GM13977 (cell line): Measurements from ENCODE around the gene PRKD1.
"Not testable (repeated sequence)": the region's sequence is repeated elsewhere in the genome, so short reads cannot be mapped to it uniquely, and the experiment has no call there.

Source experiments
- DNase-seq: peaks from one replicate; pipeline ENCODE4 v3.0.0; 2012; ENCODE audit warnings: low spot score
- in situ Hi-C: fragments of 300-500 bp; cut with MboI; formaldehyde crosslinking; loops from one replicate; pipeline ENCODE4 v1.12.0; 2022; ENCODE audit warnings: low sequenced_read_pairs, low pct_unique_long_range_greater_than_20kb, mixed read lengths, inconsistent platforms; ENCODE audit not compliant: unreplicated experiment
- TF ChIP-seq, protein P1 (sequence below): IDR thresholded peaks from 2 replicates; pipeline ENCODE4 v1.5.1; 2012; ENCODE audit warnings: mild to moderate bottlenecking, control low read depth; ENCODE audit not compliant: insufficient read depth; ENCODE audit errors: extremely low read depth, missing control alignments

The PRKD1 gene

DNA sequence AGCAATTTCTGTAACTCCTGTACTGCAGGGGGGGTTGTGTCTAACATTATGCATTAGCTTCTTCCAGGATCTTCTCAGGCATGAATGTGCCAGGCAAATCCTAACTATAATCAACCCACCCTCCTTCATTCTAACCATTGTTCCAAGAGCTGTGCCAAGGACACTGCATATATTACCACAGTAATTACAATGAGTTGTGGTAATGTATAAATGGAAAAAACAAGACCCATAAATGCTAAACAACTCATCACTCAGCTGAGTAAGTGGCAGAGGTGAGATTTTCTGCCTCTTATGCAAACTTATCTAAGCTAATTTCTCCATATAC, 80.6 kb downstream of the PRKD1 start:
- in situ Hi-C loops, result no loop called here
- no peak for DNase-seq
- TF ChIP-seq, protein P1, sequence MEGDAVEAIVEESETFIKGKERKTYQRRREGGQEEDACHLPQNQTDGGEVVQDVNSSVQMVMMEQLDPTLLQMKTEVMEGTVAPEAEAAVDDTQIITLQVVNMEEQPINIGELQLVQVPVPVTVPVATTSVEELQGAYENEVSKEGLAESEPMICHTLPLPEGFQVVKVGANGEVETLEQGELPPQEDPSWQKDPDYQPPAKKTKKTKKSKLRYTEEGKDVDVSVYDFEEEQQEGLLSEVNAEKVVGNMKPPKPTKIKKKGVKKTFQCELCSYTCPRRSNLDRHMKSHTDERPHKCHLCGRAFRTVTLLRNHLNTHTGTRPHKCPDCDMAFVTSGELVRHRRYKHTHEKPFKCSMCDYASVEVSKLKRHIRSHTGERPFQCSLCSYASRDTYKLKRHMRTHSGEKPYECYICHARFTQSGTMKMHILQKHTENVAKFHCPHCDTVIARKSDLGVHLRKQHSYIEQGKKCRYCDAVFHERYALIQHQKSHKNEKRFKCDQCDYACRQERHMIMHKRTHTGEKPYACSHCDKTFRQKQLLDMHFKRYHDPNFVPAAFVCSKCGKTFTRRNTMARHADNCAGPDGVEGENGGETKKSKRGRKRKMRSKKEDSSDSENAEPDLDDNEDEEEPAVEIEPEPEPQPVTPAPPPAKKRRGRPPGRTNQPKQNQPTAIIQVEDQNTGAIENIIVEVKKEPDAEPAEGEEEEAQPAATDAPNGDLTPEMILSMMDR, result no peak

DNA sequence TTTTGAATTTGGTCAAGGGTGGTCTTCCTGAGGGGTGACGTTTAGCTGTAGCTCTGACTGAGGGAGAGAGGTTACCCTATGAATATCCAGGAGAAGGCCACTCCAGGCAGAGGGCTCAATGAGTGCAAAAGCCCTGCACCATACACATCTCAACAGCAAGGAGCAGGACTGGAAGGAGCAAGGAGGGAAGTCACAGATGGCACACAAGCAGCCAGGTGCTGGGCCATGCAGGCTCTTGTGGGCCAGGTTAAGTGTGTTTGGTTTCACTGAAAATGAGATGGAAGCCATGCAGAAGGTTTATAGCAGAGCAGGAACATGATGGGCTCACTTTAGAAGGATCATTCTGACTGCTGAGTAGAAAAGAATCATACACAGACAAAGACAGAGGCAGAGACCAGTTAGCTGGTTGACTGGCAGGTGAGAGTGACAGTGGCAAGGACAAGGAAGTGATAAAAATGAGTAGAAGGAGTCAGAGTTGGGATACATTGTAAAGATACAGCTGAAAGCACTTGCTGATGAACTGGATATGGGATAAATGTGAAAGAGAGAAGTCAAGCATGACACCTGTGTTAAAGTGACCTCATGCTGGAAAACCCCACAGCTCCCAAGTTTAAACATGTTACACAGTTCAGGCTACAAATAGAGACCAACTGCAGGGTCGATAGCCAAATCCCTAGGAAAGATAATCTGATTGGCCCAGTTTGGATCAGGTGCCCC, 81.2 kb downstream of the PRKD1 start:
- TF ChIP-seq, protein P1, result no peak
- DNase-seq, result no peak

DNA sequence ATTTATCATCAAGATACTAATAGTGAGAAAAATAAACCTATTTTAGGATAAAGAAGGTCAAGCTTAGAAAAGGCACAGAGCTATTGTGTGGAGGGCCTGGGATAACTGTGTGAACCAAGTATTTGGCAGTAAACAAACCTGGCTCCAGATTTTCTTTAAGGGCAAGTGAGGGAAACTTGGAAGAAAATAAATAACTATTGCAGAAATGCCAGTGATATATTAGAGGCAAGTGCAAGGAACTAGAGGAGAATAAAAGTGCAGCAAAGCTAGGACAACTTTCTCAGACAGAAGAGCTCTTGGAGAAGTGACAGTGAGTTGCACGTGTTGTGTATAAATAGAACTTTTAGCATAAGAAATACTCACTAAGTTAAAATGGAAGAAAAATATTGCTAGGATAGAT, 83.7 kb downstream of the PRKD1 start:
- in situ Hi-C loops, result no loop called here
- TF ChIP-seq, protein P1, result no peak
- no peak for DNase-seq

More for the DNA sequence above, 81.2 kb downstream of the PRKD1 start:
- in situ Hi-C loops, result no loop called here

DNA sequence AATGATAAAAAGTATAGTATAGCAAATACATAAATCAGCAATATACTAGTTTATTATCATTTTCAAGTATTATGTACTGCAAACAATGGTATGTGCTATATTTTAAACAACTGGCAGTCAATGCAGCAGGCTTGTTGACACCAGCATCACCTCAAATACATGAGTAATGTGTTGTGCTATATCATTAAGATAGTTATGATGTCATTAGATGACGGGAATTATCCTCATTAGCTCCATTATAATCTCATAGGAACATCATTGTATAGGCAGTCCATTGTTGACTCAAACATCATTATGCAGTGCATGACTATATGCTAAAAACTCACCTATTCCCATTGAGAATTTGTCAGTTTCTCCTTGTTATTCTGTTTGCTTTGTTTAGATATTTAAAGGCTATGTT, 85.4 kb downstream of the PRKD1 start:
- DNase-seq, result no peak
- TF ChIP-seq, protein P1, result no peak
- in situ Hi-C loops, result no loop called here

DNA sequence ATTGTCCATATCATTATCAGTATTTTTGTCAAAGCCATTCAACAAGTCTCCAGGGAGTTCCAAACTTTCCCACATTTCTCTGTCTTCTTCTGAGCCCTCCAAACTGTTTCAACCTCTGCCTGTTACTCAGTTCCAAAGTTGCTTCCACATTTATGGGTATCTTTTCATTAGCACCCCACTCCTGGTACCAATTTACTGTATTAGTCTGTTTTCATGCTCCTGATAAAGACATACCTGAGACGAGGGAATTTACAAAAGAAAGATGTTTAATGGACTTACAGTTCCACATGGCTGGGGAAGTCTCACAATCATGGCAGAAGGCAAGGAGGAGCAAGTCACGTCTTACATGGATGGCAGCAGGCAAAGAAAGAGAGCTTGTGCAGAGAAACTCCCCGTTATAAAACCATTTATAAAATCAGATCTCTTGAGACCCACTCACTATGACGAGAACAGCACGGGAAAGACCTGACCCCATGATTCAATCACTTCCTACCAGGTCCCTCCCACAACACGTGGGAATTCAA, 87.2 kb downstream of the PRKD1 start:
- DNase-seq, in situ Hi-C loops: not testable (repeated sequence)

DNA sequence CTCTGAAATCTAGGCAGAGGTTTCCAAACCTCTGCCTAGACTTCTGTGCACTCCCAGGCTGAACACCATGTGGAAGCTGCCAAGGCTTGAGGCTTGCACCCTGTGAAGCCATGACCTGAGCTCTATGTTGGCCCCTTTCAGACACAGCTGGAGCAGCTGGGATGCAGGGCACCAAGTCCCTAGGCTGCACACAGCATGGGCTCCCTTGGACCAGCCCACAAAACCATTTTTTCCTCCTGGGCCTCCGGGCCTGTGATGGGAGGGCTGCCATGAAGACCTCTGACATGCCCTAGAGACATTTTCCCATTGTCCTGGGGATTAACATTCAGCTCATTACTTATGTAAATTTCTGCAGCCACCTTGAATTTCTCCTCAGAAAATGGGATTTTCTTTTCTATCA, 88.0 kb downstream of the PRKD1 start:
- in situ Hi-C loops, DNase-seq: not testable (repeated sequence)

DNA sequence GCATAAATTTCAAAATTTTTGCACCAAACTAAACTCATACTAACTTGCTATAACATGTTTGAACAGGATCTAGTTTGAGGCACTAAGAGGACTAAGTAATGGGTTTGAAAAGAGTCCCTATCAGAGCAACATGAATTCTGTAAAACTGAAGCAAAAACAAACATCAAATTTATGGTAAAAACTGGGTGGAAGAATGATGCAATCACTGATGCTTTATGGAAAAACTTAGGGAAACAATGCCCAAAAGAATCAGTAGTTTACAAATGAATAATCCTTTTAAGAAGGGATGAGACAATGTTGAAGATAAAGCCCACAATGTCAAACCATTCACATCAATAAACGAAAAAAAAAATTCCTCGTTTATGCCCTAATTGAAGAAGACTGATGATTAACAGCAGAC, 88.9 kb downstream of the PRKD1 start:
- TF ChIP-seq, protein P1, result no peak
- DNase-seq, result no peak
- in situ Hi-C loops, result no loop called here

DNA sequence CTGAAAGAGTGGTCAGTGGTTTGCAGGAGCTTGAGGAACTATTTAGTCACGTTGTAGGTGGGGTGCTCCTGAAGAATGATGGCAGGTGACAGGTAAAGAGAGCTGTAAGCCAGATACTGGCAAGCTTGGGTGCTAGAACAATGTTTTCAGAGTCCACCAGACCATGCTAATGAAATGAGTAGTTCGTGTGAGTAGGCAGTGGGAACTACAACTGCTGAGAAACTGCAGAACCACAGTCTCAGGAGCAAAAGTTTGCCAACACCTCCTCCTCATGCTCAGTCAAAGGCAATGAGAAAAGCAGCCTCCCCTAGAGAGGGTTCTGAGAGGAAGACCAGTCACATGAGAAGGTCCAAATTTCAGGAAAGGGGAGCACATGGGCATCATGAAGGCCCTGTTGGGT, 91.3 kb downstream of the PRKD1 start:
- in situ Hi-C loops, result no loop called here
- TF ChIP-seq, protein P1, result no peak
- no peak for DNase-seq
